GM19193 (cell line): ENCODE data around the gene KLK12.

Source experiments
- POLR2A ChIP-seq: IDR thresholded peaks from 4 replicates; pipeline ENCODE4 v1.6.1; 2011; ENCODE audit not compliant: insufficient read depth, insufficient read length; ENCODE audit errors: extremely low read depth

KLK12 gene

GRCh38 chr19:51027873-51028272 is 6.9 kb downstream of the KLK12 start:
- TF ChIP-seq POLR2A, result no peak

GRCh38 chr19:51027126-51027806 is 7.5 kb downstream of the KLK12 start:
- TF ChIP-seq POLR2A, result no peak

GRCh38 chr19:51026554-51026831 is 8.3 kb downstream of the KLK12 start, which contains the start of gene KLK11:
TSS of gene KLK11 (minus strand) at chr19:51026616. CDS start at chr19:51025631, 985 bp downstream.
- TF ChIP-seq POLR2A, result no peak

GRCh38 chr19:51025809-51026553 is 8.8 kb downstream of the KLK12 start:
- TF ChIP-seq POLR2A, result no peak

- TF ChIP-seq POLR2A, result no peak
Measured at GRCh38 chr19:51025401-51025800, 9.4 kb downstream of the KLK12 start.

- no peak for TF ChIP-seq POLR2A
Measured at GRCh38 chr19:51024924-51025323, 9.9 kb downstream of the KLK12 start.

- TF ChIP-seq POLR2A, result no peak
Measured at GRCh38 chr19:51023946-51024345, 10.9 kb downstream of the KLK12 start.

- no peak for TF ChIP-seq POLR2A
Measured at GRCh38 chr19:51022526-51022925, 12.3 kb downstream of the KLK12 start.

GRCh38 chr19:51020988-51021651 is 13.7 kb downstream of the KLK12 start:
- TF ChIP-seq POLR2A, result no peak

- no peak for TF ChIP-seq POLR2A
Measured at GRCh38 chr19:51019544-51019925, 15.3 kb downstream of the KLK12 start, which contains the start of gene KLK10. TSS of gene KLK10 (minus strand) at chr19:51019709. CDS start at chr19:51019130, 579 bp downstream.

GRCh38 chr19:51018745-51019543 is 15.9 kb downstream of the KLK12 start:
- TF ChIP-seq POLR2A, result no peak

GRCh38 chr19:51016798-51017683 is 17.8 kb downstream of the KLK12 start:
- TF ChIP-seq POLR2A, result no peak

- TF ChIP-seq POLR2A, result no peak
Measured at GRCh38 chr19:51015691-51016267, 19.0 kb downstream of the KLK12 start.

GRCh38 chr19:51014242-51014641 is 20.6 kb downstream of the KLK12 start:
- TF ChIP-seq POLR2A, result no peak
